HEK293T (cell line): ENCODE results near the gene RASSF3.

Experiments
- CTCF ChIA-PET: fragments of 350-600 bp; formaldehyde crosslinking; extraction: SDS; loops from one replicate; lab custom pipeline; 2021; ENCODE audit warnings: antibody characterized with exemption, inconsistent platforms; lab: Yijun Ruan, JAX
- POLR2A ChIA-PET: fragments of 350-600 bp; formaldehyde crosslinking; extraction: SDS; loops from one replicate; lab custom pipeline; 2020; ENCODE audit warnings: antibody characterized with exemption, inconsistent platforms; lab: Yijun Ruan, JAX
- DNase-seq: peaks from one replicate; pipeline ENCODE4 v3.0.0; 2012; ENCODE audit warnings: mixed read lengths; ENCODE audit errors: extremely low spot score
- ARNT ChIP-seq: fragments of 450-650 bp; IDR thresholded peaks from 2 replicates; pipeline ENCODE4 v1.6.1; 2017; ENCODE audit warnings: mild to moderate bottlenecking
- BHLHE40 ChIP-seq: fragments of 450-650 bp; IDR thresholded peaks from 2 replicates; pipeline ENCODE4 v1.6.1; 2016; ENCODE audit warnings: mild to moderate bottlenecking, moderate library complexity, borderline replicate concordance
- CTBP1 ChIP-seq: fragments of 450-650 bp; IDR thresholded peaks from 2 replicates; pipeline ENCODE4 v1.6.1; 2016; ENCODE audit warnings: borderline replicate concordance
- ELF4 ChIP-seq: fragments of 450-650 bp; IDR thresholded peaks from 2 replicates; pipeline ENCODE4 v1.6.1; 2017; ENCODE audit warnings: antibody characterized with exemption
- FOXA1 ChIP-seq: fragments of 450-650 bp; IDR thresholded peaks from 2 replicates; pipeline ENCODE4 v1.6.1; 2016; ENCODE audit warnings: mild to moderate bottlenecking
- FOXK2 ChIP-seq: fragments of 450-650 bp; IDR thresholded peaks from 2 replicates; pipeline ENCODE4 v1.6.1; 2016; ENCODE audit warnings: mild to moderate bottlenecking
- FOXM1 ChIP-seq: fragments of 450-650 bp; IDR thresholded peaks from 2 replicates; pipeline ENCODE4 v1.6.1; 2017; ENCODE audit warnings: mild to moderate bottlenecking, borderline replicate concordance
- HDGF ChIP-seq: fragments of 450-650 bp; IDR thresholded peaks from 2 replicates; pipeline ENCODE4 v1.6.1; 2017; ENCODE audit warnings: antibody characterized with exemption, borderline replicate concordance
- L3MBTL2 ChIP-seq: fragments of 450-650 bp; conservative IDR thresholded peaks from 2 replicates; pipeline ENCODE4 v1.6.1; 2016; ENCODE audit warnings: mild to moderate bottlenecking
- LEF1 ChIP-seq: fragments of 450-650 bp; IDR thresholded peaks from 2 replicates; pipeline ENCODE4 v1.6.1; 2017; ENCODE audit warnings: mild to moderate bottlenecking, borderline replicate concordance
- NFRKB ChIP-seq: fragments of 450-650 bp; IDR thresholded peaks from 2 replicates; pipeline ENCODE4 v1.6.1; 2016; ENCODE audit warnings: mild to moderate bottlenecking, moderate library complexity
- PKNOX1 ChIP-seq: fragments of 450-650 bp; IDR thresholded peaks from 2 replicates; pipeline ENCODE4 v1.6.1; 2016
- SP1 ChIP-seq: fragments of 450-650 bp; IDR thresholded peaks from 2 replicates; pipeline ENCODE4 v1.6.1; 2017
- SUZ12 ChIP-seq: fragments of 450-650 bp; IDR thresholded peaks from 2 replicates; pipeline ENCODE4 v1.6.1; 2016; ENCODE audit warnings: mild to moderate bottlenecking
- TARDBP ChIP-seq: fragments of 450-650 bp; IDR thresholded peaks from 2 replicates; pipeline ENCODE4 v1.6.1; 2016
- ZNF384 ChIP-seq: fragments of 450-650 bp; IDR thresholded peaks from 2 replicates; pipeline ENCODE4 v1.6.1; 2016

RASSF3 gene

GRCh38 chr12:64709429-64709828 is 99.1 kb downstream of the RASSF3 start:
- ChIA-PET CTCF (no interaction called here), POLR2A (no interaction called here)
- no peak for DNase-seq

GRCh38 chr12:64713376-64713775 is 103.1 kb downstream of the RASSF3 start:
- TF ChIP-seq L3MBTL2 (no peak), HDGF (no peak), FOXA1 (no peak), PKNOX1 (no peak), ZNF384 (no peak), BHLHE40 (no peak), SP1 (no peak), TARDBP (no peak), LEF1 (no peak), ARNT (no peak), CTBP1 (no peak), NFRKB (no peak), FOXM1 (no peak)
- POLR2A ChIA-PET: no interaction called here
- CTCF ChIA-PET: no interaction called here
- DNase-seq: no peak

More at GRCh38 chr12:64709429-64709828, 99.1 kb downstream of the RASSF3 start:
- TF ChIP-seq CTBP1: no peak
- no peak for TF ChIP-seq ZNF384
- TF ChIP-seq HDGF: no peak
- TF ChIP-seq L3MBTL2: no peak

DNA sequence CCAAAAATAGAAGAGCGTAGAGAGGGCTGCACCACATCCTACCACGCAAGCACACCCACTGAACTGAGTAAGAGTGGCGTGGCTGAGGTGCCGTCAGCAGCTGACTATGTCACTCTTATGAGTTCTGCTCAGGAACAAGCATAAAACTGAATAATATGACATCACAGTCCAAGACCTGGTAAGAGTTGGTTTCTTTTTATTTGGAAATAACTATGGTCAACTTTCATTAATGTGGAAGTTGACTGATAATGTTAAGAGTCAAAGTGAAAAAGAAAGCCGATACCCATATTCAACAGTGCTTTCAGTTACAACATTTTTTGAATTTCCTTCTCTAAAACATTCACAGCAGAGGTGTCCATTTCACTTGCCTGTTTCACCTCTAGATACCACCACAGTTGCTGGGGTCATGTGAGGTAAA is 104.3 kb downstream of the RASSF3 start:
- POLR2A ChIA-PET: no interaction called here
- TF ChIP-seq SUZ12: no peak
- TF ChIP-seq L3MBTL2: no peak
- TF ChIP-seq BHLHE40: no peak
- TF ChIP-seq LEF1: no peak

DNA sequence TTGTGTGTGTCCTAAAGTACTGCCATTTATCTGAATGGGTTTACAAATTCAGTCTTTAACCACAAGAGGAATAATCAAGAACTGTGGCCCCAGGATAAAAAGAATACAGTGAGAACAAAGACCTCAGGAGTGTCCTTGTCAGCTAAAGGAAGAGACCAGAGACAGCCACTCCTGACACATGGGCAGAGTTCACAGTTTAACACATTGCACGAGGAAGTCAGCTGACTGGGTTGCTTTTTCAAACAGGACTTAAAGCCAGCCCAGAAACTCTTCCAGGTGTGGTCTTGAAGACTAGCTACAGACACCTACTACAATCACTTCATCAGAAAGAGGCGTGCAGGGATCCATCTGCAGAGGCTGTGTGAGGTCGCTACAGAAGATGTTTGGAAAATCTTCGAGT is 106.1 kb downstream of the RASSF3 start:
- no peak for DNase-seq
- TF ChIP-seq L3MBTL2 (no peak), CTBP1 (no peak), SUZ12 (no peak), ZNF384 (no peak), NFRKB (no peak), FOXA1 (no peak), LEF1 (no peak), FOXM1 (no peak)
- ChIA-PET CTCF (no interaction called here), POLR2A (no interaction called here)

More for the DNA sequence above, 104.3 kb downstream of the RASSF3 start:
- no peak for DNase-seq
- CTCF ChIA-PET: no interaction called here

- ChIA-PET POLR2A (no interaction called here), CTCF (no interaction called here)
- no peak for DNase-seq
- TF ChIP-seq PKNOX1 (no peak), CTBP1 (no peak), L3MBTL2 (no peak), SUZ12 (no peak), TARDBP (no peak), ARNT (no peak), HDGF (no peak), BHLHE40 (no peak), FOXK2 (no peak), LEF1 (no peak), ELF4 (no peak), ZNF384 (no peak), NFRKB (no peak)
Observed at GRCh38 chr12:64716839-64717455, 106.7 kb downstream of the RASSF3 start.

DNA sequence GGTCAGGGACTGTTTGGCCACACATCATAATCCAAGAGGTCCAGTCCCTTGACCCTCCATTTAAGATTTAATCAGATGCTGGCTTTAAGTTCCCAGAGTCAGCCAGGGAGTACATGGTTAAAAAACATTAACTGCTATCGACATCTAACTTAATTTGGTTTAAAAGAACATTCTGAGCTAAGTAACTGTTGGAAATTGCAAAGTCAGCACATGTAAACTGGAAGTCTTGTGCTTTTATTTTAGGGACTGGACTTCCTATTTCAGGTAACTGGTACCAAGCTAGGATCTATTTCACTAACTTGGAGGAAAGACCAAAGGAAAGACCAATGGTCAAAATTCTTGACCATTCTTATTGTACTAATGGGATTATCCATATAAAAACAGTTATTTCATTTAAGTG is 108.4 kb downstream of the RASSF3 start:
- no peak for TF ChIP-seq TARDBP
- TF ChIP-seq FOXK2: no peak
- TF ChIP-seq BHLHE40: no peak
- TF ChIP-seq SP1: no peak
- no peak for TF ChIP-seq HDGF
- TF ChIP-seq ZNF384: no peak
- no peak for TF ChIP-seq FOXA1
- TF ChIP-seq NFRKB: no peak
- no peak for TF ChIP-seq ARNT
- no peak for TF ChIP-seq L3MBTL2
- CTCF ChIA-PET: no interaction called here
- DNase-seq: no peak
- POLR2A ChIA-PET: no interaction called here

GRCh38 chr12:64720884-64721283 is 110.6 kb downstream of the RASSF3 start:
- CTCF ChIA-PET: no interaction called here
- DNase-seq: no peak
- POLR2A ChIA-PET: no interaction called here
- TF ChIP-seq SUZ12 (no peak), L3MBTL2 (no peak), SP1 (no peak), HDGF (no peak), BHLHE40 (no peak), FOXA1 (no peak), CTBP1 (no peak), LEF1 (no peak), ELF4 (no peak), FOXK2 (no peak), ZNF384 (no peak), ARNT (no peak), PKNOX1 (no peak), FOXM1 (no peak), TARDBP (no peak), NFRKB (no peak)
